ENCODE data around the gene SLC35G3.
"Not testable (repeated sequence)": the region's sequence is repeated elsewhere in the genome, so short reads cannot be mapped to it uniquely, and the experiment has no call there.

Gene SLC35G3

GRCh38 chr17:35194001-35194400, at the start of gene SLC35G3:
Gene SLC35G3 (minus strand): TSS chr17:35194393. CDS start chr17:35194307, 86 bp downstream.
- in situ Hi-C loops (cut with MboI; ENCODE audit: low sequenced_read_pairs): not testable (repeated sequence)

DNA sequence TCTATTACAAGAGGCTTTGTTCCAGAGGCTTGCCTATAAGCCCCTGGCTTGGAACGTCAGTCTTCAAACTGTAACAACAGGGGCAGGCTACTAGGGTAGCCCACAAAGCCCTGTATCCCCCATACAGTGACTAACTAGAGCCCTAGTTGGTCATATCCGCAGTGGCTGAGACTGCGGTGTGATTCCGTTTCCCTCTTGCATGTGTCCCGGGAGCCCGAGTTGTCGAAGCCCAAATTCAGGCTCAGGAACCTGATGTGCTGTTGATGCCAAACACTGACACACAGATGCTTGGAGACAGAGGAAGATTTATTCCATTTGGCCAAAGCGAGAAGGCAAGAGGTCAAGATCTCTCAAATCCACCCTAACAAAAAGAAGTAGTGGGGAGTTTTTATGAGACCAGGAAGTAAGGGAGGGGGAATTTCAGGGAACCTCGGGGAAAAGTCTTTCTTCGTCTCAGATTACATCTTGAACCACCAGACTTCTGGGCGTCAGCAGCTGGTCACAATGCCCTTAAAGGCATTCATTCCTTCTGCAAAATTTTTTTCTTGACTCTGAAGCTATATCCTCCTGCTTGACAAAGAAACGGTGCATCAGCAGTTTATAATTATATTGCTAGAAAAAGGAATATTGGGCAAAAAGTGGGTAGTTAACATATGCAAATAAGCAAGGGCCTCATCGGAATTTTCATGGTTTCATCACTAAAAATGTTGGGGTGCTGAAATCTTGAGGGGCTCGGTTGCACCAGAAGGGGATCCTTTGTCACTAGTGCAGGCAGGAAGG, 49.6 kb upstream of the SLC35G3 start:
- in situ Hi-C loops (cut with MboI; ENCODE audit: low sequenced_read_pairs): no loop called here

DNA sequence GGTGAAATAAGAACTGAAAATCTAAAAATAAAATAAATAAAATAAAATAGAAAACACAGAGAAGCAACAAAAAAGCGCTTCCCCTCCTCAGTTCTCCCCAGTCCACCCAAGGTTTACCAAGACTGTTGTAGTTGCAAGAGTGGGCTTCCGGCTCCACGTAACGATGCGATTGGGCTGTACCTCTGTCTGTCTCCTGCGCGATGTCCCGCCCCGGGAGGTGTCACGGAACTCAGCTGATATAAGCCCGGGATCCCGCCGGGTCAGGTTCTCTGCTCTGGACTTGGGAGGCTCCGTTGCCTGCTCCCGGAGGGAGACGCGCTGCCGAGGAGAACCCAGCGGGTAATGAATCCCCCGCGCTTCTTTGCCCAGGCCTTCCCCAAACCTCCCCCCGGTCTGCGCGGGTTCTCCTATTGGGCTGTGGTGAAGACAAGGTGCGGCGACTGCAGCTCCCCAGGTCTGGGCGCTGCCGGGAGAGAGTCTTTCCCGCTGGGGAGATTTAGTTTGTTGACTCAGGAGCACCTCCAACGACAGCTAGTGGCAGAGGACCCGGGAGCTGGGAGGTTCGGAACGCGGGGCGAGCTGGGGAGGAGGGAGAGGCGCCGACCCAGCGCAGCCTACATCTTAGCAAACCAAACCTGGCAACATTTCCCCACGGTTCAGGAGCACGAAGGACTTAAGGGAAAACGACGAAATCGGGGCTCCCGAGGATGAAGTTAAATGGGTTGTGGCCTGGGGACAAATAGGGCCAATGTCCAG, 48.8 kb upstream of the SLC35G3 start, which contains the start of gene SLFN5:
SLFN5 (plus strand) TSS at position 268 of the 756 bp plus-strand sequence. CDS start 15,619 bp downstream, outside the sequence.
- in situ Hi-C loops (cut with MboI; ENCODE audit: low sequenced_read_pairs): no loop called here

- in situ Hi-C loops (cut with MboI; ENCODE audit: low sequenced_read_pairs): no loop called here
These were observed 48.1 kb upstream of the SLC35G3 start for GRCh38 chr17:35242158-35242804.

- in situ Hi-C loops (cut with MboI; ENCODE audit: low sequenced_read_pairs): no loop called here
These were observed 47.3 kb upstream of the SLC35G3 start for GRCh38 chr17:35241520-35241919.

DNA sequence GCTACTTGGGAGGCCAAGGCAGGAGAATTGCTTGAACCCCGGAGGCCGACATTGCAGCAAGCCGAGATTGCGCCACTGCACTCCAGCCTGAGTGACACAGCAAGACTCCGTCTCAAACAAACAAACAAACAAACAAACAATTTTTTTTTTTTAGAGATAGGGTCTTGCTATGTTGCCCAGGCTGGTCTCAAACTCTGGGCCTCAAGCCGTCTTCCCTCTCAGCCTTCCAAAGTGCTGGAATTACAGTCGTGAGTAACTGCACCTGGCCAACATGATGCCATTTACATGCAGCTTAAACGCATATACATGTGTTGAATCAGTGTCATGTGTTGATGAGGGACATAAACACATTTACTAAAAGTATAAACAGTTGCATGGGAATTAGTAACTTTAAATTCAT, 46.7 kb upstream of the SLC35G3 start:
- in situ Hi-C loops (cut with MboI; ENCODE audit: low sequenced_read_pairs): no loop called here

- in situ Hi-C loops (cut with MboI; ENCODE audit: low sequenced_read_pairs): no loop called here
These were observed 45.6 kb upstream of the SLC35G3 start for GRCh38 chr17:35239823-35240222.

DNA sequence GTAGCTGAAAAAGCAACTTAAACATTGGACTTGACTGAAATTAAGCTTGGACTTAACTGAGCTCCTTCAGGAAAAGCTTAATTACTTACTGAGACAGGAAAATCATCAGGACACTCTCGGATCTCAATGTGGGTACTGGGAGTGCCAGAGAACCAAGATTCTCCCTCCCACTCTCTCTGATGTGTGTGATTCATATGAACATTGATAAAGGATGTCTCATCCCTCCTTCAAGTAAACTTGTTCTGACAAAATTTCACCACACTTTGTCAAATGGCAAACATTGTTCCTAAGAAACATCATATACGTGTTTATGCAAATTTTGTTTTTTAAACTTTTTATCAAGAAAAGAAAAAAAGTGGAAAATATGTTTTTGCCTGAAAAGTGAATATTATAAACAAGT, 44.6 kb upstream of the SLC35G3 start:
- in situ Hi-C loops (cut with MboI; ENCODE audit: low sequenced_read_pairs): no loop called here

DNA sequence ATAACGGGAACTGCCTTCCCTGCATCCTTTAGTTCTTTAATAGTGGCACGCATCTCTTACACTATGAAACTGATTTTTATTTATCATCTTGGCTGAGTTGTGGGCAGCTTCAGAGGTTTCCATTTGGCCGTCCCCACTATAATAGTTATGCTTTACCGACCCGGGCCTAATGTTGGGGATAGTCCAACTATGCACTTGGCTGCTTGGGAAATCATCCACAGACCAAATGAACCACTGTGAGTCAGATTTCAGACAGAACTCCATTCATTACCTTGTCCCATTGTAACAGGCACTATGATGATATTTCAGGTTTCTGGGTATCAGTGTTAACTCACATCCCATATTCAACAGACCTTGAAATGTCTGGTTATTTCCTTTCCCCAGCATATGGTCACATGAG, 42.6 kb upstream of the SLC35G3 start:
- in situ Hi-C loops (cut with MboI; ENCODE audit: low sequenced_read_pairs): no loop called here

GRCh38 chr17:35235917-35236316, 41.7 kb upstream of the SLC35G3 start:
- in situ Hi-C loops (cut with MboI; ENCODE audit: low sequenced_read_pairs): no loop called here

DNA sequence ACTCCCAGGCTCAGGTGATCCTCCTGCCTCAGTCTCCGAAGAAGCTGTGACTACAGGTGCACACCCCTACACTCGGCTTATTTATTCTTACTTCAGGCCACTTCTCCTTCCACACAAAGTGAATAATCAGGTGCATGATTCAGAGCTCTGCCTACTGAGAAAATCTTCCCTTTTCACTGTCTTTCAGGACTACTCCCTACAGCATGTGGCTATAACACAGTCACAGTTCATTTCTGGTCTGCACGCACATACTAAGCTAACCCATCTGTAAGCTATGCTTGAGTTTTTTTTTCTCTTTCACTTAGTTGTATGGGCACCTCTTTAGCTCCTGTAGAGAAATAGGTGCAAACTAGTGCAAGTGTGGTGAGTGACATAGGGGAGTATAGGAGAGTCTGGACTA, 41.1 kb upstream of the SLC35G3 start:
- in situ Hi-C loops (cut with MboI; ENCODE audit: low sequenced_read_pairs): no loop called here

- in situ Hi-C loops (cut with MboI; ENCODE audit: low sequenced_read_pairs): not testable (repeated sequence)
These were observed 40.1 kb upstream of the SLC35G3 start for GRCh38 chr17:35234315-35234714.

DNA sequence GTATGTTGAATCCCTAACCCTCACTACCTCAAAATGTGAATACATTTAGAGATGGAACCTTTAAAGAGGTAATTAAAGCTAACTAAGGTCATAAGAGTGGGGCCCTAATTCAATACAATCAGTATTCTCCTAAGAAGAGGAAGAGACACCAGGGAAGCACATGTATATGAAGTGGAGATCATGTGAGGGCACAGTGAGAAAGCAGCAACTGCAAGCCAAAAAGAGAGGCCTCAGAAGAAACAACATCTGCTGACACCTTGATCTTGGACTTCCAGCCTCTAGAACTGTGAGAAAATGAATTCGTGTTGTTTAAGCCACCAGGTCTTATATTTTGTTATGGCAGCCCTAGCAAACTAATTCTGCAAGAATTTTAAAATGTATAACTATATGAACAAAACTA, 35.4 kb upstream of the SLC35G3 start:
- in situ Hi-C loops (cut with MboI; ENCODE audit: low sequenced_read_pairs): no loop called here

- in situ Hi-C loops (cut with MboI; ENCODE audit: low sequenced_read_pairs): no loop called here
These were observed 33.4 kb upstream of the SLC35G3 start for GRCh38 chr17:35227546-35227945.

DNA sequence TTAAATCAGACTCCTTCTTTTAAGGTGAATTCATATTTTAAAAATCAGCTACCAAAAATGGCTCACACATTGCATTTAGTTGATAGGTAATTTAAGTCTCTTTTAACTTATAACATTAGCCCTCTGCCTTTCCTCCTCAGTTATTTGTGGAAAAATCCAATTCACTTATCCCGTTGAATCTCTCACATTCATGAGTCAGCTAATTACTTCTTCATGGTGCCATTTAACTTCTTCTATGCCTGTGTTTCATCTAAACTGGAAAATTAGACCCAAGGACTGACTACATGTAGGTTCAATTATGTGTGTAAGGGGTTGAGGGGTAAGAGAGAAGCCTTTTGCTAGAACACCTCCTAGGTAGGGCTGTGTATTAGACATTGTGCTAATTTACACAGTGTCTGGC, 30.2 kb upstream of the SLC35G3 start:
- in situ Hi-C loops (cut with MboI; ENCODE audit: low sequenced_read_pairs): no loop called here

DNA sequence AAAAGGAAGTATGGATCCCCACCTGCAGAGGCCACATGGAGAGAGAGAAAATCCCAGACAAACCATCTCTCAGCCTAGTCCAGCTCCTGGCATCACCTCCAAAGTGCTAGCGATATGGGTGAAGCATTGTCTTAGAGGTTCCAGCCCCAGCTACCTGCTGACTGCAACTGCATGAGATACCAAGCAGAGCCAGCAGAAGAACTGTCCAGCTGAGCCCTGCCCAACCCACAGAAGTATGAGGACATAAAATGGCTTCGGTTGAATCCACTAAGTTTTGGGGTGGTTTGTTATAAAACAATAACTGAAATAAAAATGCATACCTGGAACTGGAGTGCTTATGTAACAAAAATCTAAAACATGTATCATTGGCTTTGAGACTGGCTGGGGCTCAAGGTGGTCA, 28.3 kb upstream of the SLC35G3 start:
- in situ Hi-C loops (cut with MboI; ENCODE audit: low sequenced_read_pairs): no loop called here

DNA sequence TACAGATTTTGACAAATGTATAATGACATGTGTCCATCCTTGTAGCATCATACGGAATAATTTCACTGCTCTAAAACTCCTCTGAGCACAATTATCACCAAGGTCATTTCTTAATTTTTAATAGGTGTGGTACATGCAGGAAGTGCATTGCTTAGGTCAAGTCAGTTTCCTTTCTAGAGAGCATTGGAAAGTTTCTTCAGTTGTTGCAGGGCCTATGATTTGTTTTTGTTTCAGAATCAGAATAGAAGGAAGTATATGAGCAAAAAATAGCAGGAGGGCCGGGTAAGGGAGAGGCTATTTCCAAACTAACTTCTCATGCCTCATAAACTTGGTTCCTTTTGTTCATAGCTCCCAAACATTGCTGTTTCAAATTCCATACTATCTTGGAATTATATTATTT, 24.7 kb upstream of the SLC35G3 start:
- in situ Hi-C loops (cut with MboI; ENCODE audit: low sequenced_read_pairs): no loop called here

- in situ Hi-C loops (cut with MboI; ENCODE audit: low sequenced_read_pairs): no loop called here
These were observed 22.9 kb upstream of the SLC35G3 start for GRCh38 chr17:35217107-35217506.

DNA sequence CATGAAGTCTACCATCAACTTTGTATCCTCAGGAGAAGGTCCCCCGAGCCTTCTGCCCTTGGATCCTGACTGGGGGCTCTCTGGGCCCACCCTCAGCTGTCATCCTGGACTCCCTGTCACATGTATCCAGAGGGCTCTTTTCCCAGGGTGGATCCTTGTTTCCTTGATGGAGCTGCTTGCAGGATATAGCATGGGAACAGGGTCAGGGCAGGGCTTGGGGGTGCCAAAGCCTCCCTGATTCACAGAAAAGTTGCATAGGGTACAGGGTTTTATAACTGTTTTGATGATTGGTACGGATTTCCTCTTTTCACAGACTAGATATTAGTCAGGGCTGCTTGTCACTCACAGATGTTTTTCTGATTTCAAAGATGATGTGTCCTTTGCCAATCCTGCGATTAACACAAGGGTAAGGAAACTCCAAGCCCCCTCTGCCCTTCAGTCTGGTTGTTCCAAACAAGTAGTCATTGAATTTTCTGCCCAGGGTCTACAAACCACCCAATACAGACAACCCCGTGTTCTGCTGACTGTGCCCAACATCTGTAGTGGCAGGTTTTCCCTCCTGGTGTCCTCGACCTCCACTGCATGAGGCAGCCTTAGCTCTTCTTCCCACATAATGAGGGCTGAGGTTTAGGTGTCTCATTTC, 20.6 kb upstream of the SLC35G3 start:
- in situ Hi-C loops (cut with MboI; ENCODE audit: low sequenced_read_pairs): no loop called here

GRCh38 chr17:35214192-35214591, 20.0 kb upstream of the SLC35G3 start:
- in situ Hi-C loops (cut with MboI; ENCODE audit: low sequenced_read_pairs): no loop called here

GRCh38 chr17:35213412-35213940, 19.3 kb upstream of the SLC35G3 start:
- in situ Hi-C loops (cut with MboI; ENCODE audit: low sequenced_read_pairs): no loop called here
